T-cell (primary cell): ENCODE data around the gene CLIP2. TPM values are rescaled to one million over a fixed set of nuclear protein-coding genes. Genes with fewer than 3 reads are reported as not detected.

Experiments used
- ATAC-seq, 4 experiments: fragments of 200-7000 bp in 3 of 4; fragments of 150-1000 bp in 1 of 4; cut with Tn5 transposase; replicated peaks in 1 of 4; 1 replicate in 3 of 4; 2 replicates in 1 of 4; pipeline ENCODE4 v1.10.0; 2021; ENCODE audit warnings: moderate library complexity in 3 of 4, mild to moderate bottlenecking in 2 of 4, moderate number of reproducible peaks in 1 of 4
- CTCF ChIA-PET, 2 donors: fragments of 300-600 bp; sonication (Branson Sonifier 250); formaldehyde crosslinking; loops; one replicate each; lab custom pipeline; 2022; ENCODE audit warnings: antibody characterized with exemption in 2 of 2; lab: Charles Lee
- POLR2A ChIA-PET, 2 donors: fragments of 300-600 bp; sonication (Branson Sonifier 250); formaldehyde crosslinking; loops; one replicate each; lab custom pipeline; 2022; ENCODE audit warnings: antibody characterized with exemption in 2 of 2; lab: Charles Lee
- DNase-seq, 35 experiments: peaks; one replicate each; pipeline versions ENCODE4 v3.0.0 to v3.0.0-alpha.2; 2013 to 2023
- H3K27ac ChIP-seq: one replicate; pipeline ENCODE4 v1.5.1; 2013; ENCODE audit warnings: low read length
- H3K27me3 ChIP-seq, 2 experiments: replicated peaks in 1 of 2; 1 replicate in 1 of 2; 2 replicates in 1 of 2; pipeline versions ENCODE4 v1.6.1 to v1.7.0; 2013; ENCODE audit warnings: low read length in 1 of 2, mixed read lengths in 1 of 2; ENCODE audit not compliant: control insufficient read depth in 2 of 2, insufficient read depth in 2 of 2; ENCODE audit errors: extremely low read depth in 1 of 2
- H3K36me3 ChIP-seq, 2 donors: 1 replicate in 1 of 2; 2 replicates in 1 of 2; pipeline versions ENCODE4 v1.6.1 to v1.7.0; 2013; ENCODE audit warnings: low read length in 1 of 2; ENCODE audit not compliant: control insufficient read depth in 2 of 2, insufficient read depth in 1 of 2; ENCODE audit errors: extremely low read depth in 1 of 2
- H3K4me1 ChIP-seq, 2 experiments: 1 replicate in 1 of 2; 2 replicates in 1 of 2; pipeline versions ENCODE4 v1.6.1 to v1.7.0; 2013; ENCODE audit warnings: low read length in 2 of 2, mixed read lengths in 1 of 2; ENCODE audit not compliant: insufficient read depth in 2 of 2, control insufficient read depth in 1 of 2; ENCODE audit errors: extremely low read depth in 1 of 2
- H3K4me3 ChIP-seq, 2 donors: 1 replicate in 1 of 2; 2 replicates in 1 of 2; pipeline versions ENCODE4 v1.5.1 to v1.7.0; 2013; ENCODE audit warnings: mild to moderate bottlenecking in 2 of 2, low read length in 1 of 2, moderate library complexity in 1 of 2; ENCODE audit not compliant: control insufficient read depth in 1 of 2; ENCODE audit errors: extremely low read depth in 1 of 2
- H3K9me3 ChIP-seq: 2 replicates; pipeline ENCODE4 v1.7.0; 2013
- H3K27ac Mint-ChIP-seq, 2 donors: one replicate each; pipeline ENCODE4 v1.8.0; 2020 to 2021; ENCODE audit warnings: mild to moderate bottlenecking in 2 of 2, mixed read lengths in 2 of 2
- H3K27me3 Mint-ChIP-seq, 2 donors: one replicate each; pipeline ENCODE4 v1.8.0; 2021 to 2022; ENCODE audit warnings: mixed read lengths in 2 of 2
- H3K36me3 Mint-ChIP-seq: one replicate; pipeline ENCODE4 v1.8.0; 2021; ENCODE audit warnings: mixed read lengths
- H3K4me1 Mint-ChIP-seq, 3 donors: one replicate each; pipeline ENCODE4 v1.8.0; 2020 to 2022; ENCODE audit warnings: mixed read lengths in 3 of 3, mild to moderate bottlenecking in 1 of 3
- H3K4me3 Mint-ChIP-seq, 3 donors: one replicate each; pipeline ENCODE4 v1.8.0; 2020 to 2022; ENCODE audit warnings: mild to moderate bottlenecking in 3 of 3, mixed read lengths in 3 of 3, moderate library complexity in 3 of 3
- H3K9me3 Mint-ChIP-seq, 3 donors: one replicate each; pipeline ENCODE4 v1.8.0; 2020 to 2022; ENCODE audit warnings: mixed read lengths in 3 of 3
- WGBS: methylation state at CpG from one replicate; pipeline ENCODE4 v1.1.5; 2013; ENCODE audit warnings: missing lambda C conversion rate; ENCODE audit not compliant: insufficient coverage; 5-methylcytosine and 5-hydroxymethylcytosine counted together
- total RNA-seq, 35 experiments: library from RNA in 6 of 35; stranded (reverse) in 6 of 35; fragments of 120-200 nt in 1 of 35; gene quantifications; one replicate each; pipeline versions ENCODE4 v1.2.1 to v1.2.4 and lab custom pipeline; 2013 to 2026

The CLIP2 gene
- total RNA-seq, 5 donors from 2014 or later (not counting 1 experiment from before 2014, with no cell fraction given): 3.1 to 8.5 (median 6.3) TPM

GRCh38 chr7:74277636-74278035 lies 11.6 kb upstream of the CLIP2 start:
- Histone ChIP-seq H3K36me3 (no peaks in the 10 kb centered on the region), H3K9me3 (no peaks in the 10 kb centered on the region), H3K27ac (no peak overlapping the region), H3K4me1 (no peaks in the 10 kb centered on the region), H3K27me3 (peaks cover 0 to 22% of the 10 kb centered on the region in 2 experiments), H3K4me3 (no peak overlapping the region)
- ChIA-PET CTCF (no interaction called here), POLR2A (no interaction called here)
- no peaks in the 10 kb centered on the region for H3K4me1 Mint-ChIP-seq
- H3K4me3 Mint-ChIP-seq: no peak overlapping the region
- no peaks in the 10 kb centered on the region for H3K9me3 Mint-ChIP-seq
- no peaks in the 10 kb centered on the region for H3K36me3 Mint-ChIP-seq
- H3K27ac Mint-ChIP-seq: no peak overlapping the region
- no peak for ATAC-seq
- no peaks in the 10 kb centered on the region for H3K27me3 Mint-ChIP-seq
- 92% methylated on average over 2 of the region's 4 CpGs for WGBS
- no peak for DNase-seq

GRCh38 chr7:74280985-74281384 lies 8.2 kb upstream of the CLIP2 start:
- H3K9me3 ChIP-seq: no peaks in the 10 kb centered on the region
- Mint-ChIP-seq H3K27me3 (peaks cover 0 to 14% of the 10 kb centered on the region in 2 donors), H3K27ac (no peak overlapping the region), H3K36me3 (no peaks in the 10 kb centered on the region), H3K4me3 (no peak overlapping the region), H3K9me3 (no peaks in the 10 kb centered on the region), H3K4me1 (no peaks in the 10 kb centered on the region)
- H3K27me3 ChIP-seq: peaks cover 0 to 38% of the 10 kb centered on the region in 2 experiments
- no peaks in the 10 kb centered on the region for H3K4me1 ChIP-seq
- H3K4me3 ChIP-seq: no peak overlapping the region
- ATAC-seq (no peak), DNase-seq (no peak)
- no peak overlapping the region for H3K27ac ChIP-seq
- ChIA-PET CTCF (interaction anchor here in 1 of 2 donors (0.6 kb wide), 1 partner anchor 152 kb away, joined by 4 read pairs; no protein-coding TSS in a partner anchor), POLR2A (no interaction called here)
- no peaks in the 10 kb centered on the region for H3K36me3 ChIP-seq
- 100% methylated on average over 5 of the region's 8 CpGs for WGBS

GRCh38 chr7:74282748-74283459 lies 6.3 kb upstream of the CLIP2 start:
- POLR2A ChIA-PET: no interaction called here

GRCh38 chr7:74283858-74284447 lies 5.3 kb upstream of the CLIP2 start:
- no peaks in the 10 kb centered on the region for H3K36me3 ChIP-seq
- ChIA-PET CTCF (no interaction called here), POLR2A (no interaction called here)
- H3K4me3 ChIP-seq: no peak overlapping the region
- peaks cover 2 to 10% of the 10 kb centered on the region in 2 experiments for H3K4me1 ChIP-seq
- H3K4me1 Mint-ChIP-seq: peaks cover 9 to 11% (median 11%) of the 10 kb centered on the region in 3 donors
- ATAC-seq (no peak), DNase-seq (no peak)
- H3K27ac ChIP-seq: no peak overlapping the region
- H3K9me3 ChIP-seq: no peaks in the 10 kb centered on the region
- H3K27me3 ChIP-seq: peaks cover 0 to 64% of the 10 kb centered on the region in 2 experiments
- WGBS: 89% methylated on average over 5 of the region's 9 CpGs
- H3K27ac Mint-ChIP-seq: no peak overlapping the region
- no peak overlapping the region for H3K4me3 Mint-ChIP-seq
- H3K27me3 Mint-ChIP-seq: peaks cover 0 to 14% of the 10 kb centered on the region in 2 donors
- no peaks in the 10 kb centered on the region for H3K9me3 Mint-ChIP-seq
- no peaks in the 10 kb centered on the region for H3K36me3 Mint-ChIP-seq

More at GRCh38 chr7:74282748-74283459, 6.3 kb upstream of the CLIP2 start:
- no peak for ATAC-seq
- Histone ChIP-seq H3K4me1 (no peaks in the 10 kb centered on the region), H3K27me3 (peaks cover 0 to 55% of the 10 kb centered on the region in 2 experiments), H3K4me3 (no peak overlapping the region), H3K36me3 (no peaks in the 10 kb centered on the region), H3K9me3 (no peaks in the 10 kb centered on the region), H3K27ac (no peak overlapping the region)
- H3K27me3 Mint-ChIP-seq: peaks cover 0 to 14% of the 10 kb centered on the region in 2 donors
- no peak overlapping the region for H3K27ac Mint-ChIP-seq
- no peaks in the 10 kb centered on the region for H3K9me3 Mint-ChIP-seq
- CTCF ChIA-PET: no interaction called here
- no peak overlapping the region for H3K4me3 Mint-ChIP-seq
- DNase-seq: no peak
- 82% methylated on average over 10 of the region's 14 CpGs for WGBS
- H3K4me1 Mint-ChIP-seq: peaks cover 0 to under 1% (median under 1%) of the 10 kb centered on the region in 3 donors
- no peaks in the 10 kb centered on the region for H3K36me3 Mint-ChIP-seq

- WGBS: 54% methylated on average over 7 of the region's 9 CpGs
- Histone ChIP-seq H3K4me3 (no peak overlapping the region), H3K9me3 (no peaks in the 10 kb centered on the region), H3K27me3 (peaks cover 0 to 64% of the 10 kb centered on the region in 2 experiments), H3K27ac (no peak overlapping the region), H3K36me3 (no peaks in the 10 kb centered on the region), H3K4me1 (peaks cover 5 to 15% of the 10 kb centered on the region in 2 experiments)
- DNase-seq: no peak
- Mint-ChIP-seq H3K36me3 (no peaks in the 10 kb centered on the region), H3K27ac (no peak overlapping the region), H3K4me1 (peaks cover 11 to 13% (median 12%) of the 10 kb centered on the region in 3 donors), H3K4me3 (no peak overlapping the region), H3K9me3 (no peaks in the 10 kb centered on the region), H3K27me3 (peaks cover 0 to 14% of the 10 kb centered on the region in 2 donors)
- ATAC-seq: no peak
- POLR2A ChIA-PET: interaction anchor here in 1 of 2 donors (0.5 kb wide), 1 partner anchor 11 kb away, joined by 5 read pairs; no protein-coding TSS in a partner anchor
- CTCF ChIA-PET: no interaction called here
Measured at GRCh38 chr7:74284781-74285259, 4.4 kb upstream of the CLIP2 start.

- Histone ChIP-seq H3K36me3 (no peaks in the 10 kb centered on the region), H3K4me3 (no peak overlapping the region), H3K4me1 (peaks cover 7 to 26% of the 10 kb centered on the region in 2 experiments), H3K27me3 (peaks cover 0 to 71% of the 10 kb centered on the region in 2 experiments), H3K9me3 (no peaks in the 10 kb centered on the region), H3K27ac (no peak overlapping the region)
- ATAC-seq (no peak), DNase-seq (no peak)
- WGBS: 90% methylated on average over 2 of the region's 11 CpGs
- no peak overlapping the region for H3K4me3 Mint-ChIP-seq
- no peaks in the 10 kb centered on the region for H3K36me3 Mint-ChIP-seq
- POLR2A ChIA-PET: no interaction called here
- H3K27me3 Mint-ChIP-seq: peaks cover 0 to 14% of the 10 kb centered on the region in 2 donors
- CTCF ChIA-PET: no interaction called here
- H3K27ac Mint-ChIP-seq: no peak overlapping the region
- H3K4me1 Mint-ChIP-seq: peaks cover 17 to 19% (median 18%) of the 10 kb centered on the region in 3 donors
- H3K9me3 Mint-ChIP-seq: no peaks in the 10 kb centered on the region
Measured at GRCh38 chr7:74286131-74286530, 3.1 kb upstream of the CLIP2 start.
